CMK (cell line): Measurements from ENCODE around the gene METTL9.
A peak's percentile ranks its signal among the peaks of the same experiment; 100 is the strongest.
"Not testable (repeated sequence)": the region's sequence is repeated elsewhere in the genome, so short reads cannot be mapped to it uniquely, and the experiment has no call there.

Source experiments
- DNase-seq: peaks from one replicate; pipeline ENCODE4 v3.0.0-alpha.2; 2010; ENCODE audit warnings: low read depth

The METTL9 gene

GRCh38 chr16:21599122-21600030 is at the start of gene METTL9:
METTL9 (plus strand) TSS chr16:21599577; CDS start chr16:21599734, 157 bp downstream.
- DNase-seq = peak; percentile 84

GRCh38 chr16:21549975-21550374 is 49.4 kb upstream of the METTL9 start:
- not testable (repeated sequence) for DNase-seq

DNA sequence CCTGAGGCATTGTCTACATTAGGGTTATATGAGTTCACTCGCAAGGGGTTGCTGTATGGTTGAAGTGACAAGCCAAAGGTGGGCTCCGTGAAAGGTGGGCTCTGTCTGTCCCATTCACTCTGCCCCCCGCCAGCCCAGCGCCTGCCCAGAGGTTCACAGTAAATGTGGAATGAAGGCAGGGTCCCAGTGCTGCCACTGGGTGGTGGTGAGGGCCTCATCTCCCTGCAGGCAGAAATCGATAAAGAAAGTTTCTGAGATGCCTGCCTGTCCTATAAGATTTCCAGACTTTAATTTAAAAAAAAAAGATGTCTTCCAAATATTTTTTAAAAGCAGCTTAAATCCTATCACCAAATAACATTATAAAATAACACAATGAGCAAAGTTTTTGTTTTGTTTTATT is 48.9 kb upstream of the METTL9 start:
- not testable (repeated sequence) for DNase-seq

GRCh38 chr16:21551076-21551475 is 48.3 kb upstream of the METTL9 start:
- DNase-seq = not testable (repeated sequence)

- not testable (repeated sequence) for DNase-seq
These were observed 47.8 kb upstream of the METTL9 start for GRCh38 chr16:21551600-21551999.

GRCh38 chr16:21553481-21554296 is 45.7 kb upstream of the METTL9 start:
- not testable (repeated sequence) for DNase-seq

- DNase-seq = peak; percentile 73
These were observed 44.4 kb upstream of the METTL9 start for GRCh38 chr16:21554795-21555585.

DNA sequence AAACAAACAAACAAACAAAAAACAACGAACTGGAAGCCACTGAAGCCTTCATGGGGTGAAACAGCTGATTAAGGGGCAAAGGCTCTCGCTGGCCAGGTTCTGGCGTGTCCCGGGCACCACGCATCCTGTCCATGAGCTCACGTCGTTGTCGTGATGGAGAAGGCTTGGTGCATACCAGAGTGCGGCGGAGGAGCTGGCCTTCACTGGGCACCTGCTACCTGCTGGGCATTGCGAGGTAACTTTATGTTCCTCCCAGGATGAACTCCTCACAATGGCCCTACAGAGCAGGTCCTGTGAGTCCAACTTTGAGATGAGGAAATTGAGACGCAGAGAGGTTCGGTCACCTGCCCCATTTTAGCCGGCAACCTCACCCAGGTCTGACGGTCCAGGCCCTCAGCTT is 43.8 kb upstream of the METTL9 start:
- DNase-seq = not testable (repeated sequence)

GRCh38 chr16:21556026-21556595 is 43.3 kb upstream of the METTL9 start:
- not testable (repeated sequence) for DNase-seq

GRCh38 chr16:21556651-21557241 is 42.6 kb upstream of the METTL9 start:
- DNase-seq = not testable (repeated sequence)

- DNase-seq = no peak
These were observed 38.9 kb upstream of the METTL9 start for GRCh38 chr16:21560462-21560861.

DNA sequence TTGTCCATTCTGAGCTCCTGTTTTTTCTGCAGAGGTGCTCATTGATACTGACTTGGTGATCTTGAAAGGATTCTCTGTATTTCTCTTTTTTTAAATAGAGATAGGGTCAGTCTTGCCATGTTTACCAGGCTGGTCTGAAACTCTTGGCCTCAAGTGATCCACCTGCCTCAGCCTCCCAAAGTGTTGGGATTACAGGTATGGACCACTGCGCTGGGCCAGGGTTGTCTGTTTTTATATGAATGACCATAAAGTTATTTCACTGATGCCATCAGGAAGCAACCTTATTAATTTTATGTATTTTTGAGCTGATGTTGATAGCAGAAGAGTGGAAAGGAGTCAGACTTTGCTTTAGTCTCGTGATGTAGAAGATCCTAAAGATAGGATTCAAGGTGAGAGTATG is 35.7 kb upstream of the METTL9 start:
- no peak for DNase-seq

- not testable (repeated sequence) for DNase-seq
These were observed 35.0 kb upstream of the METTL9 start for GRCh38 chr16:21564367-21564766.

DNA sequence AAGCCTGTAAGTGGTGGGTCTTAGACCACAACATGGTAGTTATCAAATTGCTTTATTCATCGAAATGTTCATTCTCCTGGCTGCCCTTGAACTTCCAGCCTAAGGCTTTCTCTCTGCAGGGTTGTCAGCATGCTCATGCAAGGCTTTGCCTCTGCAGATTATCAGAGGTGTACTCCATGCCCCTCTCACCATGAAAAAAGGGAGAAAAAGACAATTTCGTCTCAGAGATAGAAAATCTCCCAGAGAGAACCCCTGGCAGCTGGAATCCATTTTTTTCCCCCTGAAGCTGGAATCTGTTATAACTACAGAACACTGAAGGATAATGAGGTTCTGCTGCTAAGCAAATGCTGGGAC is 33.9 kb upstream of the METTL9 start:
- no peak for DNase-seq

DNA sequence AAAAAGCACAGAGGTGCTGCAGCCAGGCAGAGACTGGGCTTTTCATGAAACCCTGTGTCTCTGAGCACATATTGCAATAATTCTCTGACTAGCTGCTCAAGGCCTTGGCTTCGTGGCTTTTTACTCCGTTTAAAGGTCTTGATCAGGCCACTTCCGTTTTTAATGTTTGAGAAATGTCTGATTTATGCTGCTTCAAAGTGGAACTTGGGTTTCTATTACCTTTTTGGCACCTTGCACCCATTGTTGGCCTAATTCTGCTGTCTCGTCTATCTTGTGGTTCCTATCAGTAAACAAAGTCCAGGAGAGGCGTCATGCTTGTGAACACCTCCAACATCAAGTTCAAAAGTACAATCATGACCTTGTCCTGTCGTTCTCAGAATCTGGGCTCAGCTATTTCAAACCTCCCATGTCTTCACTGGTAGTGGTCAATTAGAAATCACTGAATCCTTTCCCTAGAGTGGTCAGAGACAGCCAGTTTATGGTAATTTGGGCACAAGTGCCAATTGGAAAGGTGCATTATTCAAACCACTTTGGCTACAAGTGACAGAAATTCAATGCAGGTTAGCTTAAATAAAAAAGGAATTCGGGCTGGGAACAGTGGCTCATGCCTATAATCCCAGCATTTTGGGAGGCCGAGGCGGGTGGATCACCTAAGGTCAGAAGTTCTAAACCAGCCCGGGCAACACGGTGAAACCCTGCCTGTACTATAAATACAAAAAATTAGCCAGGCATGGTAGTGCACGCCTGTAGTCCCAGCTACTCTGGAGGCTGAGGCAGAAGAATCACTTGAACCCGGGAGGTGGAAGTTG is 33.3 kb upstream of the METTL9 start:
- no peak for DNase-seq

DNA sequence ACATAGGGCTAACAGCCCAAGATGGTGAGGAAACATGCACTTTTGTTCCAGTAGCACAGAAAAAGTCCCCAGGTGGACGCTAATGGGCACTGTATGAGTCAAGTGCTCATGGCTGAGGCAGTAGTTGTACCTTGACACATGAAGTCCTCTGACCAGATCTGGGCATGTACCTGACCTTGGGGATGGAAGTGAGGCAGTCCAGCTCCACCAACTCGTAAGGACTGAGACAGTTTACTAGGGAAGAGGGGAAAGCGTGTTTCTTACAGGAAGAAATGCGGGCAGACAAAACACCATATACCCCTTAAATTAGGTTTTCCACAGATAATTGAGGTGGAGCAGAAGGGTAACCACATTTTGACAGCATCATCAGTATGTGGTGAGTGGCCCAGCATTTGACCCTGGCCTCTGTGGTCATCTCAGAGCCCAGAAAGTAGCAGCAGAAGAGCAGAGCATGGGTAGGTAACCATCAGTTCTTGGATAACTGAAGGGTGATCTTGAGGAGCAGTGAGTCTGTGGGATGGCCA is 32.4 kb upstream of the METTL9 start:
- DNase-seq = no peak

DNA sequence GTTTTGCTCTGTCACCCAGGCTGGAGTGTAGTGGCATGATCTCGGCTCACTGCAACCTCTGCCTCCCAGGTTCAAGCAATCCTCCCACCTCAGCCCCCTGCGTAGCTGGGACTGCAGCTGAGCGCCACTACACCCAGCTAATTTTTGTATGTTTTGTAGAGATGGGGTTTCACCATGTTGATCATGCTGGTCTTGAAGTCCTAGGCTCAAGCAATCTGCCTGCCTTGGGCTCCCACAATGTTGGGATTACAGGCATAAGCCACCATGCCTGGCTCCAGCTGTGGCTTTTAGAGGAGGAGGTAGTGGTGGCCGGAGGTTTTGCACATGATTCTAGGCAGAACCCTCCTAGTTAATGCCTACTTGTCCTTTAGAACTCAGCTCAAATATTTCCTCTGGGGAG is 31.9 kb upstream of the METTL9 start:
- DNase-seq = not testable (repeated sequence)

DNA sequence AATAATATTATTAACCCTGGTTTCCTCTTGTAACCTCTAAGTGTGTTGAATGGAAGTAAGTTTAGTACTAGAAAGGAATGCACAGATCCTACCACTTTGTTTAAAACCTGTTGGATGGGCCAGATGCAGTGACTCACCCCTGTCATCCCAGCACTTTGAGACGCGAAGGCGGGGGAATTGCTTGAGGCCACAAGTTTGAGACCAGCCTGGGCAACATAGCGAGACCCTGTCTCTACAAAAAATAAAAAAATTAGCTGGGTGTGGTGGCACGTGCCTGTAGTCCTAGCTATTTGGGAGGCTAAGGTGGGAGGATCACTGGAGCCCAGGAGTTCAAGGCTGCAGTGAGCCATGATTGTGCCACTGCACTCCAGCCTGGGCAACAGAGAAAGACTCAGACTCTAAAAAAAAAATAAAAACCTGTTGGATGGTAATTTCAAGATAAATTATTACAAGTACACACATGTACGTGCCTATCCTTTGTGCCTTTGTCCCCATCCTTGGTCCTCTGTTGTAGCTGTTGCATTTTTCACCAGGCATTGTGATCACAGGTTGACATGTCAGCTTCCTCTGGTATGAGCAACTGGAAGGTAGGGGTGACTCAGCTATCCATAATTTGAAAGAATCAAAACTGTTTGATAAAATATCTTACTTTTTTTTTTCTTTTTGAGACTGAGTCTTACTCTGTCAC is 30.7 kb upstream of the METTL9 start:
- DNase-seq = no peak

DNA sequence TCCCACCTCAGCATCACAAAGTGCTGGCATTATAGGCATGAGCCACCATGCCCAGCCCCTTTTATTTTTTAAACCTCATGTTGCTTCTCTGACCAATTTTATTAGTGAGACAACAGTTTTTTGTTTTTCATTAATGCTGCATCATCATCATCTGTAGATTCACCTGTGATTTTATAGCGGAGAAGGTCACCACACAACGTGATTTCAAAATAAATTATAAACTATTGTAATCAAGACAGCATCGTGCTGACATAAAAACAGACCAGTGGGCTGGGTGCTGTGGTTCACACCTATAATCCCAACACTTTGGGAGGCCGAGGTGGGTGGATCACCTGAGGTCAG is 28.7 kb upstream of the METTL9 start:
- DNase-seq = no peak

- not testable (repeated sequence) for DNase-seq
These were observed 25.9 kb upstream of the METTL9 start for GRCh38 chr16:21573506-21573905.
